Neuron (in vitro differentiated cells): ENCODE data around the gene PFDN6.
"Not testable (repeated sequence)": the region's sequence is repeated elsewhere in the genome, so short reads cannot be mapped to it uniquely, and the experiment has no call there.

ENCODE experiments used
- H2AFZ ChIP-seq: one replicate; pipeline ENCODE4 v1.6.1; 2013; ENCODE audit warnings: low read depth, mild to moderate bottlenecking, inconsistent platforms, low read length, moderate library complexity
- H3K27me3 ChIP-seq: one replicate; pipeline ENCODE4 v1.6.1; 2013; ENCODE audit warnings: low read length; ENCODE audit not compliant: insufficient read depth
- H3K36me3 ChIP-seq: one replicate; pipeline ENCODE4 v1.6.1; 2013; ENCODE audit warnings: low read length; ENCODE audit not compliant: insufficient read depth
- H3K4me1 ChIP-seq: one replicate; pipeline ENCODE4 v1.6.1; 2013; ENCODE audit warnings: low read length; ENCODE audit not compliant: insufficient read depth
- H3K4me3 ChIP-seq: 2 replicates; pipeline ENCODE4 v1.5.1; 2013; ENCODE audit warnings: mild to moderate bottlenecking, low read length, moderate library complexity
- H3K9me3 ChIP-seq: one replicate; pipeline ENCODE4 v1.6.1; 2013; ENCODE audit warnings: low read length

Gene PFDN6

GRCh38 chr6:33277663-33278391 is 11.6 kb upstream of the PFDN6 start:
- Histone ChIP-seq H3K36me3 (peaks cover 43% of the 10 kb centered on the region), H3K4me3 (no peak overlapping the region), H3K4me1 (peaks cover 40% of the 10 kb centered on the region), H2AFZ (no peak overlapping the region), H3K27me3 (no peaks in the 10 kb centered on the region), H3K9me3 (no peaks in the 10 kb centered on the region)

GRCh38 chr6:33278392-33278741 is 11.0 kb upstream of the PFDN6 start:
- H2AFZ ChIP-seq = no peak overlapping the region
- peaks cover 34% of the 10 kb centered on the region for H3K4me1 ChIP-seq
- H3K36me3 ChIP-seq = peaks cover 38% of the 10 kb centered on the region
- no peak overlapping the region for H3K4me3 ChIP-seq
- no peaks in the 10 kb centered on the region for H3K27me3 ChIP-seq
- H3K9me3 ChIP-seq = no peaks in the 10 kb centered on the region

GRCh38 chr6:33278810-33279209 is 10.6 kb upstream of the PFDN6 start:
- Histone ChIP-seq H3K4me3 (no peak overlapping the region), H3K4me1 (peaks cover 31% of the 10 kb centered on the region), H3K27me3 (no peaks in the 10 kb centered on the region), H3K9me3 (no peaks in the 10 kb centered on the region), H3K36me3 (peaks cover 34% of the 10 kb centered on the region), H2AFZ (no peak overlapping the region)

- Histone ChIP-seq H3K4me3 (no peak overlapping the region), H3K27me3 (no peaks in the 10 kb centered on the region), H3K4me1 (peaks cover 26% of the 10 kb centered on the region), H3K9me3 (no peaks in the 10 kb centered on the region), H3K36me3 (peaks cover 32% of the 10 kb centered on the region), H2AFZ (no peak overlapping the region)
Observed at GRCh38 chr6:33279257-33279695, 10.1 kb upstream of the PFDN6 start.

- no peaks in the 10 kb centered on the region for H3K9me3 ChIP-seq
- no peak overlapping the region for H2AFZ ChIP-seq
- peaks cover 25% of the 10 kb centered on the region for H3K36me3 ChIP-seq
Observed at GRCh38 chr6:33279971-33280511, 9.4 kb upstream of the PFDN6 start.

GRCh38 chr6:33280539-33280938 is 8.9 kb upstream of the PFDN6 start:
- H3K36me3 ChIP-seq = peaks cover 20% of the 10 kb centered on the region

More at GRCh38 chr6:33279971-33280511, 9.4 kb upstream of the PFDN6 start:
- H3K4me3 ChIP-seq = no peak overlapping the region
- no peaks in the 10 kb centered on the region for H3K27me3 ChIP-seq
- H3K4me1 ChIP-seq = peaks cover 19% of the 10 kb centered on the region

GRCh38 chr6:33285214-33285613 is 4.2 kb upstream of the PFDN6 start:
- H3K27me3 ChIP-seq, H3K9me3 ChIP-seq, H3K4me3 ChIP-seq, H2AFZ ChIP-seq: not testable (repeated sequence)
- Histone ChIP-seq H3K36me3 (peaks cover 24% of the 10 kb centered on the region), H3K4me1 (peaks cover 14% of the 10 kb centered on the region)

More at GRCh38 chr6:33280539-33280938, 8.9 kb upstream of the PFDN6 start:
- no peak overlapping the region for H2AFZ ChIP-seq
- H3K27me3 ChIP-seq = no peaks in the 10 kb centered on the region
- H3K9me3 ChIP-seq = no peaks in the 10 kb centered on the region
- peaks cover 14% of the 10 kb centered on the region for H3K4me1 ChIP-seq
- no peak overlapping the region for H3K4me3 ChIP-seq

GRCh38 chr6:33286946-33287914 is 2.2 kb upstream of the PFDN6 start:
- H3K9me3 ChIP-seq = no peaks in the 10 kb centered on the region
- H2AFZ ChIP-seq = no peak overlapping the region
- H3K4me1 ChIP-seq = peaks cover 20% of the 10 kb centered on the region
- H3K36me3 ChIP-seq = peaks cover 29% of the 10 kb centered on the region
- no peak overlapping the region for H3K4me3 ChIP-seq
- no peaks in the 10 kb centered on the region for H3K27me3 ChIP-seq

GRCh38 chr6:33288141-33288920 is 1.1 kb upstream of the PFDN6 start:
- Histone ChIP-seq H3K9me3 (no peaks in the 10 kb centered on the region), H3K36me3 (peaks cover 36% of the 10 kb centered on the region), H2AFZ (peak overlapping the region; percentile 89), H3K4me3 (peak overlapping the region; percentile 96), H3K27me3 (no peaks in the 10 kb centered on the region), H3K4me1 (peaks cover 20% of the 10 kb centered on the region)

- Histone ChIP-seq H3K27me3 (no peaks in the 10 kb centered on the region), H3K36me3 (peaks cover 36% of the 10 kb centered on the region), H2AFZ (peak overlapping the region; percentile 89), H3K4me1 (peaks cover 20% of the 10 kb centered on the region), H3K4me3 (peak overlapping the region; percentile 96), H3K9me3 (no peaks in the 10 kb centered on the region)
Observed at GRCh38 chr6:33289784-33290315, 449 bp downstream of the PFDN6 start.

- H2AFZ ChIP-seq = no peak overlapping the region
- H3K27me3 ChIP-seq = no peaks in the 10 kb centered on the region
- peaks cover 36% of the 10 kb centered on the region for H3K36me3 ChIP-seq
- H3K9me3 ChIP-seq = no peaks in the 10 kb centered on the region
- peak overlapping the region; percentile 96 for H3K4me3 ChIP-seq
- peaks cover 20% of the 10 kb centered on the region for H3K4me1 ChIP-seq
Observed at GRCh38 chr6:33290459-33290858, 1.1 kb downstream of the PFDN6 start.

- H2AFZ ChIP-seq = no peak overlapping the region
- H3K36me3 ChIP-seq = peaks cover 25% of the 10 kb centered on the region
- H3K4me1 ChIP-seq = peaks cover 25% of the 10 kb centered on the region
- no peaks in the 10 kb centered on the region for H3K27me3 ChIP-seq
- no peaks in the 10 kb centered on the region for H3K9me3 ChIP-seq
- H3K4me3 ChIP-seq = no peak overlapping the region
Observed at GRCh38 chr6:33292996-33293682, 3.7 kb downstream of the PFDN6 start.
